ENCODE data around the gene CTNNBIP1.

DNA sequence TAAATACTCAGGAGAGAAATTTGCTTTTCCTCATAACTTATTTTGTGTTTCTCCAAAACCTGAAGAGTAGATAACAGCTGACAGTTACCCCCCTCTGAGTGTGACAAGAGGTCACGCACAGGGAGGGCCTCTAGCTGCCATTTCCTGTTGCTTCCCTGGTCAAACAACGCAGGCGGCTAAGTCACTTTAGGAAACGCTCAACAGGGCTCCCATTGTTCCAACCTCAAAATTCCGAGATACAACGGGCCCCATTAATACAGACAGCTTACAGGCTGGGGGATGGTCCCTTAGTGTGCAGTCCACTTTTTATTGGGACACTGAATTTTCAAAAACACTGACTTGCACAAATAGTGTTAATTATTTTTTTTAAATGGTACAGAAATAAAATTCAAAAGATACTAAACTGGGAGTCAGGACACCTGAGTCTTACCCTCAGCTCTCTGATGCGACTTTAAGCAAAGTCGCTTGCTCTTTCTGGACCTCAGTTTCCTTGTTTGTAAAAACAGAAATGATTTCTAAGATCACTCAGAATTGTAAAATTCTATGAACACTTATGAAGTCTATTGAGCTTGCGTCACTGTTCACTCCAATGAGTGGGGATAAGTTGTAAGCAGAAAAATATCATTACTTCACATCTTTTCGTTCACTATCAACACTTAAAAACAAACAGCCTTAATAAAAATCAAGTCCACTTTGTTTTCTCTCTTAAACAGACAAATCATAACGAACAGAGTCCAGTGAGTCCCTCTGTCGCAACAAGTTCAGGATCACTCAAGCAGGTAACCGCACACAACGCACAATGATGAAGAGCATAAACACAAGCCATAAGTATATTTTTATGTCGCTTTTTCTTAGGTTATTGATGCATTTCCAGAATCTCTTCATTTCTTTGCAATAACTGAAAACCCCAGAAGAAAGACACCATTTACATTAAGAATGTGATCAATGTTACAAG lies 19.6 kb upstream of the CTNNBIP1 start:
- TF ChIP-seq, protein P1, sequence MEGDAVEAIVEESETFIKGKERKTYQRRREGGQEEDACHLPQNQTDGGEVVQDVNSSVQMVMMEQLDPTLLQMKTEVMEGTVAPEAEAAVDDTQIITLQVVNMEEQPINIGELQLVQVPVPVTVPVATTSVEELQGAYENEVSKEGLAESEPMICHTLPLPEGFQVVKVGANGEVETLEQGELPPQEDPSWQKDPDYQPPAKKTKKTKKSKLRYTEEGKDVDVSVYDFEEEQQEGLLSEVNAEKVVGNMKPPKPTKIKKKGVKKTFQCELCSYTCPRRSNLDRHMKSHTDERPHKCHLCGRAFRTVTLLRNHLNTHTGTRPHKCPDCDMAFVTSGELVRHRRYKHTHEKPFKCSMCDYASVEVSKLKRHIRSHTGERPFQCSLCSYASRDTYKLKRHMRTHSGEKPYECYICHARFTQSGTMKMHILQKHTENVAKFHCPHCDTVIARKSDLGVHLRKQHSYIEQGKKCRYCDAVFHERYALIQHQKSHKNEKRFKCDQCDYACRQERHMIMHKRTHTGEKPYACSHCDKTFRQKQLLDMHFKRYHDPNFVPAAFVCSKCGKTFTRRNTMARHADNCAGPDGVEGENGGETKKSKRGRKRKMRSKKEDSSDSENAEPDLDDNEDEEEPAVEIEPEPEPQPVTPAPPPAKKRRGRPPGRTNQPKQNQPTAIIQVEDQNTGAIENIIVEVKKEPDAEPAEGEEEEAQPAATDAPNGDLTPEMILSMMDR (IDR thresholded peaks at IDR 0.05) = no peak
- no peak for TF ChIP-seq POLR2A (IDR thresholded peaks at IDR 0.05)

All from lower leg skin (tissue), 3 donors.